ENCODE measurements around the gene SUPT7L.
"Not testable (repeated sequence)": the region's sequence is repeated elsewhere in the genome, so short reads cannot be mapped to it uniquely, and the experiment has no call there.

Gene SUPT7L

GRCh38 chr2:27647289-27647688, 16.1 kb downstream of the SUPT7L start:
- DNase-seq (ENCODE audit: insufficient read length, low spot score): no peak
- no peak for FAIRE-seq
- TF ChIP-seq TAF1 (IDR thresholded peaks at IDR 0.05; ENCODE audit: low read depth, low read length) (no peak), SPI1 (IDR thresholded peaks at IDR 0.05; ENCODE audit: low read depth, low read length) (no peak), PAX5 (IDR thresholded peaks at IDR 0.05; ENCODE audit: insufficient read depth, low read length, severe bottlenecking) (no peak), POU2F2 (IDR thresholded peaks at IDR 0.05; ENCODE audit: low read depth, low read length) (no peak), POLR2A (IDR thresholded peaks at IDR 0.05; ENCODE audit: low read depth, low read length) (no peak), POLR2AphosphoS5 (IDR thresholded peaks at IDR 0.05; ENCODE audit: low read depth, low read length) (no peak)

GRCh38 chr2:27645197-27645596, 18.2 kb downstream of the SUPT7L start:
- FAIRE-seq: no peak
- no peak for TF ChIP-seq POU2F2 (IDR thresholded peaks at IDR 0.05; ENCODE audit: low read depth, low read length)
- no peak for TF ChIP-seq PAX5 (IDR thresholded peaks at IDR 0.05; ENCODE audit: insufficient read depth, low read length, severe bottlenecking)
- no peak for TF ChIP-seq POLR2A (IDR thresholded peaks at IDR 0.05; ENCODE audit: low read depth, low read length)
- no peak for TF ChIP-seq TAF1 (IDR thresholded peaks at IDR 0.05; ENCODE audit: low read depth, low read length)
- no peak for TF ChIP-seq SPI1 (IDR thresholded peaks at IDR 0.05; ENCODE audit: low read depth, low read length)

DNA sequence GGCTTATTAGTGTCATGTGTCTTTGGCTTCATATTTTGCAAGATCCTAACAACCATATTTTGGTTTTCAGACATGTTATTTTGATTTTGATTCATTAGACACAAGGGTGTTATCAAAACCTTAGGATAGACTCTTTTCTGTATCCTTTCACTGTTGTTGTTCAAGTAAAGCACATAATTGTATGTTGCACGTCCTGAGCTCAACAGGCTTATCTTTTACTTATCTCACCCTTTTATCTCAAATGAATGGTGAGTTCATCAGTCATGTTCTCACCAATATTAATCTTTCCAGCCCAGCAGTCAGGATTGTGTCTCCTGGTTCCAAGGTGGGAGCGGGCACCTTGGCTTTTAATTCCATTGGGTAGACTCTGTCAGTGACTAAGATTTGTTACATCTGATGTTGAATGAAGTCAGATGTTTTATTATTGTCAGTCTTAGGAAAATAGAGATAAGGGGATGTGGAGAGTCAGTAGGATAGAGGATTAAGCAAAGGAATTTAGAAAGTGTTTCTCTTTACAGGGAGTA, 22.6 kb downstream of the SUPT7L start:
- no peak for FAIRE-seq
- no peak for TF ChIP-seq TAF1 (IDR thresholded peaks at IDR 0.05; ENCODE audit: low read depth, low read length)
- TF ChIP-seq POU2F2 (IDR thresholded peaks at IDR 0.05; ENCODE audit: low read depth, low read length): no peak
- no peak for TF ChIP-seq POLR2A (IDR thresholded peaks at IDR 0.05; ENCODE audit: low read depth, low read length)

More at GRCh38 chr2:27645197-27645596, 18.2 kb downstream of the SUPT7L start:
- no peak for DNase-seq (ENCODE audit: insufficient read length, low spot score)

DNA sequence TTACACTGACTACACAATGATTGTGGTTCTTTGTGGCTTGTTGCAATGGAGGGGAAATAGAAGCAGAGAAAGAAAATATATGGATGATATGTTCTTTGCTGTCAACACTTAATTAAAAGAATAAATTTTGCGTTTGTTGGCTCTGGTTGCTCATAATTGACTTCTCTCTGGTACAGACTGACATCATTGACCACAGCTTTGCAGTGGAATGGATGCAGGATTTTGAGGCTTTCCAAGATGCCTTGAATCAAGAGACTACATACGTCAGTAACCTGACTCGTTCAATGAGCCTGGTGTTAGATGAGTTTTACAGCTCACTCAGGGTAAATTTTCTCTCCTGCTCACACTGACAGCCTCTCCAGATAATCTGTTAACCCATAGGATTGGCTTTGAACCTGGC, 24.7 kb downstream of the SUPT7L start:
- DNase-seq (ENCODE audit: insufficient read length, low spot score) (no peak), FAIRE-seq (no peak)
- TF ChIP-seq SPI1 (IDR thresholded peaks at IDR 0.05; ENCODE audit: low read depth, low read length): no peak
- TF ChIP-seq POLR2A (IDR thresholded peaks at IDR 0.05; ENCODE audit: low read depth, low read length): no peak
- no peak for TF ChIP-seq POU2F2 (IDR thresholded peaks at IDR 0.05; ENCODE audit: low read depth, low read length)
- TF ChIP-seq POLR2AphosphoS5 (IDR thresholded peaks at IDR 0.05; ENCODE audit: low read depth, low read length): no peak
- no peak for TF ChIP-seq TAF1 (IDR thresholded peaks at IDR 0.05; ENCODE audit: low read depth, low read length)
- TF ChIP-seq PAX5 (IDR thresholded peaks at IDR 0.05; ENCODE audit: insufficient read depth, low read length, severe bottlenecking): no peak

More for the DNA sequence above, 22.6 kb downstream of the SUPT7L start:
- DNase-seq (ENCODE audit: insufficient read length, low spot score): no peak

DNA sequence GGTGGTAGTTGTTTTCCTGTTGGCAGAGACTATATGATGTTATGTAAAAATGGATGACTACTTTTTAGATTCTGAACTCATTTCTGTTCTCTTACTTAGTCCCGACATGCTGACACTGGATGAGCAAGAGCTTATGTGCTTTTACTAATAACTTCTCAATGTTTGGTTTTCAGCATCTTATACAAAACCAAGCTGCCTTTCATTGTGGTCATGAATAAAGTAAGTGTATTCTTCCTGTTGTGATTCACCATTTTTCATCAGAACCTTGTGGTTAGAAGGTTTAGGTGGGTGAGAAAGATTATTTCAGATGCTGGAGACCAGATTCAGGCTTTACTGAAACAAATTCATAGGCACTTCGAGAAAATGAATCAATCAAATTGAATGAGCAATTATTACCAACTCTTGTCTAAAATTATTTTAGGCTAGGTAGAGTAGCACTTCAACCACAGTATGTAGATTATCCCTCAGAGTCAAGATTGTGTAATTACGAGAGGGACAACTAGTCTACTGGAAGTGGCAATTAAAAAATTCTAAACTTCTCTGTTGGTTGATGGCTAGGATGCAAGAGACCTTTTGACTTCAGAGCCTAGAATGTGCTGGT, 25.3 kb downstream of the SUPT7L start:
- FAIRE-seq: no peak
- TF ChIP-seq SPI1 (IDR thresholded peaks at IDR 0.05; ENCODE audit: low read depth, low read length) (no peak), POLR2AphosphoS5 (IDR thresholded peaks at IDR 0.05; ENCODE audit: low read depth, low read length) (no peak), POLR2A (IDR thresholded peaks at IDR 0.05; ENCODE audit: low read depth, low read length) (no peak), POU2F2 (IDR thresholded peaks at IDR 0.05; ENCODE audit: low read depth, low read length) (no peak), TAF1 (IDR thresholded peaks at IDR 0.05; ENCODE audit: low read depth, low read length) (no peak), PAX5 (IDR thresholded peaks at IDR 0.05; ENCODE audit: insufficient read depth, low read length, severe bottlenecking) (no peak)
- no peak for DNase-seq (ENCODE audit: insufficient read length, low spot score)

DNA sequence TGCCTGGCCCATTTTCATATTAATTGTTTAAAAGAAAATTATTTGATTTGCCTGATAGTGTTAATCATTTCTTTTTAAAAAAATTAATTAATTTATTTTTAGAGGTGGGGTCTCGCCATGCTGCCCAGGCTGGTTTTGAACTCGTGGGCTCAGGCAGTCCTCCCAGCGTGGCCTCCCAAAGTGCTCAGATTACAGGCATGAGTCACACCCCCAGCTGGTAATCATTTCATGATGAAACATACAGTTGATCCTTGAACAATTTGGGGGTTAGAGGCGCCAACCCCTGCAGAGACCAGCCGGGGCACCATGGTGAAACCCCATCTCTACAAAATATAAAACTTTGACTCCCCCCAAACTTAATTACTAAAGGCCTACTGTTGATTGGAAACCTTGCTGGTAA, 26.6 kb downstream of the SUPT7L start:
- no peak for FAIRE-seq
- no peak for DNase-seq (ENCODE audit: insufficient read length, low spot score)
- TF ChIP-seq TAF1 (IDR thresholded peaks at IDR 0.05; ENCODE audit: low read depth, low read length) (no peak), PAX5 (IDR thresholded peaks at IDR 0.05; ENCODE audit: insufficient read depth, low read length, severe bottlenecking) (no peak), POU2F2 (IDR thresholded peaks at IDR 0.05; ENCODE audit: low read depth, low read length) (no peak), POLR2AphosphoS5 (IDR thresholded peaks at IDR 0.05; ENCODE audit: low read depth, low read length) (no peak)

GRCh38 chr2:27634291-27634690, 29.1 kb downstream of the SUPT7L start:
- FAIRE-seq: no peak
- TF ChIP-seq TAF1 (IDR thresholded peaks at IDR 0.05; ENCODE audit: low read depth, low read length): no peak
- no peak for TF ChIP-seq POLR2A (IDR thresholded peaks at IDR 0.05; ENCODE audit: low read depth, low read length)
- no peak for TF ChIP-seq POLR2AphosphoS5 (IDR thresholded peaks at IDR 0.05; ENCODE audit: low read depth, low read length)
- TF ChIP-seq PAX5 (IDR thresholded peaks at IDR 0.05; ENCODE audit: insufficient read depth, low read length, severe bottlenecking): no peak
- TF ChIP-seq SPI1 (IDR thresholded peaks at IDR 0.05; ENCODE audit: low read depth, low read length): no peak
- no peak for TF ChIP-seq POU2F2 (IDR thresholded peaks at IDR 0.05; ENCODE audit: low read depth, low read length)
- no peak for DNase-seq (ENCODE audit: insufficient read length, low spot score)

DNA sequence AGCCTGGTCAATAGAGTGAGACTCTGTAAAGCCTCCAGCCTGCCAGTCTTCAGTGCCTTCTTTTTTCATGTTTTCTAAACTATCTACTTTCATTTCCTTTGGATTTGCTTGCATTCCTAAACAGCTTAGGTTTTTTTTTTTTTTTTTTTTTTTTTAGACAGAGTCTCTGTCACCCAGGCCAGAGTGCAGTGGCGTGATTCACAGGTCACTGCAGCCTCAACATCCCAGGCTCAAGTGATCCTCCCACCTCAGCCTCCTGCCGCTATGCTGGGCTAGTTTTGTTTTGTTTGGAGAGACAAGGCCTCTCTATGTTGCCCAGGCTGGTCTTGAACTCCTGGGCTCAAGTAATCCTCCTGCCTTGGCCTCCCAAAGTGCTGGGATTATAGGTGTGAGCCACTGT, 33.2 kb downstream of the SUPT7L start:
- FAIRE-seq; DNase-seq (ENCODE audit: insufficient read length, low spot score): not testable (repeated sequence)

- TF ChIP-seq TAF1 (IDR thresholded peaks at IDR 0.05; ENCODE audit: low read depth, low read length) (peak; percentile 99), PAX5 (IDR thresholded peaks at IDR 0.05; ENCODE audit: insufficient read depth, low read length, severe bottlenecking) (peak; percentile 46), POLR2AphosphoS5 (IDR thresholded peaks at IDR 0.05; ENCODE audit: low read depth, low read length) (peak; percentile 94), POU2F2 (IDR thresholded peaks at IDR 0.05; ENCODE audit: low read depth, low read length) (peak; percentile 83), POLR2A (IDR thresholded peaks at IDR 0.05; ENCODE audit: low read depth, low read length) (peak; percentile 98), SPI1 (IDR thresholded peaks at IDR 0.05; ENCODE audit: low read depth, low read length) (peak; percentile 72)
- FAIRE-seq (peak; percentile 92), DNase-seq (ENCODE audit: insufficient read length, low spot score) (peak; percentile 69)
These were observed 34.4 kb downstream of the SUPT7L start, which contains the start of the genes CCDC121 and GPN1 for GRCh38 chr2:27628767-27629709. Gene CCDC121, minus strand, starts transcription at chr2:27629012. Its CDS starts 1,213 bp downstream, at chr2:27627799. Gene GPN1, plus strand, starts transcription at chr2:27629050. Its CDS starts 9 bp downstream, at chr2:27629059.

All from GM12891 (cell line).